ENCODE data around the gene CFL1.

DNA sequence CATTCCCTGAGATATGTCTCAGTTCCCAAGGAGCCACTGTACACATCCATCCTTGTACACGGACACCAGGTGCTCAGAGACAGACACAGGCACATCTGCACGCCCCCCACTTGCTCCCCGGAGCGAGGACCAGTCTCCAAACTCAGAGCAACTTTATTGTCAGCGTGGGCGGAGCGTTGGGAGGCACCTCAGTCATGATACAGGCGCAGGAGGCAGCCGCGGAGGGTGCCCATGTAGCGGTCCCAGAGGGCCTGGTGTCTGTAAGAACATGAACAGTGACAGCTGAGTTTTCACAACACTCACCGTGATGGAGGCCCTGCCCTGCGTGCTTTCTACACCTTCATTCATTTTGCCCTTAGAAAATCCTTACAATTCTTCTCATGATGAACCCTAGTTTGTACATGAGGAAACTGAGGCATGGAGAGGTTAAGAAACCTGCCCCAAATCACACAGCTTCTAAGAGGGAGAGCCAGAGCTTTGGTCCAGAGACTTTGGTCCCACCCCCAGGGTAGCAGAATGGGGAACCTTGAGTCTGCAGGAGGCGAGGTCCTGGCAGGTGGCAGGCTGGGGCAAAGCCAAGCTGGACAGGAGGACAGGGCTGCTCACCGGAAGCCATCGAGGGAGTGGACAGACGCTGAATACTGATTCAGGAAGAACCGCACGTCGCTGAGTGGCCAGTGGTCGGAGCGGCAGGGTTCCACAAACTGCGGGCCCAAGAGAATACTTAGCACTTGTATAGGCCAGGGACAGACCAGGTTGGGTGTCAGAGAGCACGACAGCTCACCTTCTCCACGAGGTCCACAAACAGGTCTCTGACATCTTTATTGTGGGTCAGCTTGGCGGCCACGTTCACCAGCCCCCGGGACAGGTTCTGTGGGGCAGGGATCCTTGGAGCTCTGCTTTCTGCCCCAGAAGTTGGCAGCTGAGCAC, 26.1 kb upstream of the CFL1 start:
- TF ChIP-seq POLR2A (IDR thresholded peaks at IDR 0.05), result no peak
- TF ChIP-seq, protein P1, sequence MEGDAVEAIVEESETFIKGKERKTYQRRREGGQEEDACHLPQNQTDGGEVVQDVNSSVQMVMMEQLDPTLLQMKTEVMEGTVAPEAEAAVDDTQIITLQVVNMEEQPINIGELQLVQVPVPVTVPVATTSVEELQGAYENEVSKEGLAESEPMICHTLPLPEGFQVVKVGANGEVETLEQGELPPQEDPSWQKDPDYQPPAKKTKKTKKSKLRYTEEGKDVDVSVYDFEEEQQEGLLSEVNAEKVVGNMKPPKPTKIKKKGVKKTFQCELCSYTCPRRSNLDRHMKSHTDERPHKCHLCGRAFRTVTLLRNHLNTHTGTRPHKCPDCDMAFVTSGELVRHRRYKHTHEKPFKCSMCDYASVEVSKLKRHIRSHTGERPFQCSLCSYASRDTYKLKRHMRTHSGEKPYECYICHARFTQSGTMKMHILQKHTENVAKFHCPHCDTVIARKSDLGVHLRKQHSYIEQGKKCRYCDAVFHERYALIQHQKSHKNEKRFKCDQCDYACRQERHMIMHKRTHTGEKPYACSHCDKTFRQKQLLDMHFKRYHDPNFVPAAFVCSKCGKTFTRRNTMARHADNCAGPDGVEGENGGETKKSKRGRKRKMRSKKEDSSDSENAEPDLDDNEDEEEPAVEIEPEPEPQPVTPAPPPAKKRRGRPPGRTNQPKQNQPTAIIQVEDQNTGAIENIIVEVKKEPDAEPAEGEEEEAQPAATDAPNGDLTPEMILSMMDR (IDR thresholded peaks at IDR 0.05), result no peak
- TF ChIP-seq EP300 (IDR thresholded peaks at IDR 0.05), result no peak
- no peak for TF ChIP-seq POLR2AphosphoS5 (IDR thresholded peaks at IDR 0.05)

Data from sigmoid colon (tissue), 4 donors.